ENCODE data around the gene ADARB2. TPM values are rescaled to one million over a fixed set of nuclear protein-coding genes. Genes with fewer than 3 reads are reported as not detected.

ADARB2 gene
- total and polyA plus RNA-seq, 3 donors from 2014 or later: 8.5 to 13.0 (median 10.4) TPM

DNA sequence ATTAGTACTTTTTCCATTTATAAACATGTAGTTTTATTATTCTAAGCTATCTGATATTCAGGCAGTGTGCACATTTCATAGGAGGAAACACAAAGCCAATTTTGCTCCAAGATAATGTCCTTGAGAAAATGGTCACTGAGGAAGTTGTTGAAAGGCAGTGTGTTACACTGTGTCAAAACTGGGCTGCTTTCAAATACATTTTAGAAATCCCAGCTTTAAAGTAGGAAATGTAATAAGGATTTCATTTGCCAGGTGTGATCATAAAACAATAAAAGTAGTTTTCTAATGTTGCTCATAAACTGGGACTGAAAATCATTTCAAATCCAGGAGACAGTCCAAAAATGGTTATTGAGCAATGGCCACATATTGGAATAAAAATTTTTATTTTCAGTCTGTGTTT lies 601.1 kb downstream of the ADARB2 start:
- TF ChIP-seq POLR2A (IDR thresholded peaks at IDR 0.05) (no peak), CTCF (IDR thresholded peaks at IDR 0.05) (no peak)
- Histone ChIP-seq H3K4me1 (no peaks in the 10 kb centered on the region), H3K27me3 (no peaks in the 10 kb centered on the region), H3K27ac (no peak overlapping the region), H3K4me3 (no peak overlapping the region), H3K36me3 (ENCODE audit: low read depth, missing control alignments) (no peaks in the 10 kb centered on the region), H3K9me3 (no peaks in the 10 kb centered on the region)
- intact Hi-C loops (cut with DNase I; ENCODE audit: low total_unique reads): no loop called here
- DNase-seq: no peak

GRCh38 chr10:1134156-1134555 lies 603.2 kb downstream of the ADARB2 start:
- Histone ChIP-seq H3K27ac (no peak overlapping the region), H3K9me3 (no peaks in the 10 kb centered on the region), H3K4me3 (no peak overlapping the region), H3K4me1 (no peaks in the 10 kb centered on the region), H3K27me3 (no peaks in the 10 kb centered on the region), H3K36me3 (ENCODE audit: low read depth, missing control alignments) (peaks cover 2% of the 10 kb centered on the region)
- intact Hi-C loops (cut with DNase I; ENCODE audit: low total_unique reads): no loop called here
- TF ChIP-seq POLR2A (IDR thresholded peaks at IDR 0.05): no peak
- no peak for TF ChIP-seq CTCF (IDR thresholded peaks at IDR 0.05)
- DNase-seq: no peak
- WGBS, 2 donors: 64 to 65% methylated on average over 2 of the region's 2 CpGs

GRCh38 chr10:1133495-1134045 lies 603.8 kb downstream of the ADARB2 start:
- DNase-seq: no peak
- Histone ChIP-seq H3K4me1 (no peaks in the 10 kb centered on the region), H3K36me3 (ENCODE audit: low read depth, missing control alignments) (peaks cover 2% of the 10 kb centered on the region), H3K4me3 (no peak overlapping the region), H3K27me3 (no peaks in the 10 kb centered on the region), H3K9me3 (no peaks in the 10 kb centered on the region), H3K27ac (no peak overlapping the region)
- TF ChIP-seq CTCF (IDR thresholded peaks at IDR 0.05): no peak
- no peak for TF ChIP-seq POLR2A (IDR thresholded peaks at IDR 0.05)
- intact Hi-C loops (cut with DNase I; ENCODE audit: low total_unique reads): no loop called here
- WGBS, 2 donors: 83 to 89% methylated on average over 3 of the region's 3 CpGs

DNA sequence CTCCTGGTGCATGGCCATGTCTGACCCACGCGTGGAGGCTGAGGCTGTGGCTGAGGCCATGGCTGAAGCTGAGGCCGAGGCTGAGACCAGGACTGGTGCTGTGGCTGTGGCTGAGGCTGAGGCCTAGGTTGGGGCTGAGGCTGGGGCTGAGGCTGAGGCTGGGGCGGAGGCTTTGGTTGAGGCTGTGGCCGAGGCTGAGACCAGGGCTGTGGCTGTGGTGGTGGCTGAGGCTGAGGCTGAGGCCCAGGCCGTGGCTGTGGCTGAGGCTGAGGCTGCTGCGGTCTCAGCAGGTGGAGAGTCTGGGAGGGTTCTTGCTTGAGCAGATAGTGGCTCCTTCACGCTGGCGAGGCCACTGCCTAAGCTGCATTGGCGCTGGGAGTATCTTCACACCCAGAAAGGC lies 604.7 kb downstream of the ADARB2 start:
- no peak for DNase-seq
- Histone ChIP-seq H3K4me3 (no peak overlapping the region), H3K4me1 (no peaks in the 10 kb centered on the region), H3K27ac (no peak overlapping the region), H3K27me3 (no peaks in the 10 kb centered on the region), H3K36me3 (ENCODE audit: low read depth, missing control alignments) (peaks cover 2% of the 10 kb centered on the region), H3K9me3 (no peaks in the 10 kb centered on the region)
- 83 to 87% methylated on average over 10 of the region's 10 CpGs for WGBS, 2 donors
- intact Hi-C loops (cut with DNase I; ENCODE audit: low total_unique reads): no loop called here
- TF ChIP-seq POLR2A (IDR thresholded peaks at IDR 0.05) (no peak), CTCF (IDR thresholded peaks at IDR 0.05) (no peak)

GRCh38 chr10:1130995-1131790 lies 606.1 kb downstream of the ADARB2 start:
- H3K27ac ChIP-seq: no peak overlapping the region
- no peaks in the 10 kb centered on the region for H3K9me3 ChIP-seq
- no peak overlapping the region for H3K4me3 ChIP-seq
- DNase-seq: no peak
- TF ChIP-seq CTCF (IDR thresholded peaks at IDR 0.05): no peak
- TF ChIP-seq POLR2A (IDR thresholded peaks at IDR 0.05): no peak
- no peaks in the 10 kb centered on the region for H3K27me3 ChIP-seq
- no peaks in the 10 kb centered on the region for H3K4me1 ChIP-seq
- intact Hi-C loops (cut with DNase I; ENCODE audit: low total_unique reads): no loop called here
- H3K36me3 ChIP-seq (ENCODE audit: low read depth, missing control alignments): peaks cover 2% of the 10 kb centered on the region
- whole genome bisulfite sequencing, 2 donors: 96 to 98% methylated on average over 11 to 12 of the region's 12 CpGs

Measured in testis (tissue), 3 donors.